A549 (cell line): ENCODE data around the gene NANOS2.

ENCODE experiments used
- CEBPB ChIP-seq, 2 experiments: fragments of >200 bp in 1 of 2; sonication (Bioruptor Twin) in 1 of 2; formaldehyde crosslinking in 1 of 2; IDR thresholded peaks; 2 replicates each; pipeline ENCODE4 v1.6.1; 2012 to 2016
- EP300 ChIP-seq, 2 experiments: fragments of >200 bp; sonication (Bioruptor Twin); formaldehyde crosslinking; IDR thresholded peaks; 2 replicates in 1 of 2; 3 replicates in 1 of 2; pipeline ENCODE4 v1.6.1; 2016 to 2017
- ESRRA ChIP-seq: fragments of 150-350 bp; IDR thresholded peaks from 2 replicates; pipeline ENCODE4 v1.6.1; 2014; ENCODE audit warnings: mild to moderate bottlenecking, low read length, borderline replicate concordance
- HOXB13 ChIP-seq: fragments of 250-450 bp; sonication (Bioruptor Pico); IDR thresholded peaks from 2 replicates; pipeline ENCODE4 v1.5.0; 2020; ENCODE audit warnings: low read depth, mild to moderate bottlenecking, moderate library complexity
- JUN ChIP-seq, 2 experiments: fragments of >200 bp; sonication (Bioruptor Twin); formaldehyde crosslinking; IDR thresholded peaks; 2 replicates in 1 of 2; 3 replicates in 1 of 2; pipeline ENCODE4 v1.6.1; 2016 to 2017
- NR3C1 ChIP-seq: fragments of >200 bp; sonication (Bioruptor Twin); formaldehyde crosslinking; IDR thresholded peaks from 3 replicates; pipeline ENCODE4 v1.6.1; 2017
- POLR2A ChIP-seq: IDR thresholded peaks from 2 replicates; pipeline ENCODE4 v1.6.1; 2012; ENCODE audit warnings: mild to moderate bottlenecking, low read length
- RCOR1 ChIP-seq: fragments of 150-350 bp; IDR thresholded peaks from 2 replicates; pipeline ENCODE4 v1.6.1; 2014; ENCODE audit warnings: antibody characterized with exemption, low read length, low read depth
- RFX5 ChIP-seq: fragments of 450-650 bp; IDR thresholded peaks from 2 replicates; pipeline ENCODE4 v1.7.1; 2014; ENCODE audit warnings: antibody characterized with exemption, mild to moderate bottlenecking, moderate library complexity
- ZC3H11A ChIP-seq: fragments of 450-650 bp; IDR thresholded peaks from 2 replicates; pipeline ENCODE4 v1.6.1; 2014; ENCODE audit warnings: antibody characterized with exemption, mild to moderate bottlenecking
- TF ChIP-seq, protein P1 (sequence below): fragments of >200 bp; sonication (Bioruptor Twin); formaldehyde crosslinking; IDR thresholded peaks from 3 replicates; pipeline ENCODE4 v1.5.1; 2016
- TF ChIP-seq, protein P2 (sequence below): fragments of 200-600 bp; sonication (generic); IDR thresholded peaks from 2 replicates; pipeline ENCODE4 v1.6.1; 2016; ENCODE audit warnings: antibody characterized with exemption, mild to moderate bottlenecking, moderate library complexity
- TF ChIP-seq, protein P3 (sequence below): fragments of 250-450 bp; sonication (Bioruptor Pico); IDR thresholded peaks from 2 replicates; pipeline ENCODE4 v1.5.0; 2021; ENCODE audit warnings: mild to moderate bottlenecking, moderate library complexity, borderline replicate concordance

DNA sequence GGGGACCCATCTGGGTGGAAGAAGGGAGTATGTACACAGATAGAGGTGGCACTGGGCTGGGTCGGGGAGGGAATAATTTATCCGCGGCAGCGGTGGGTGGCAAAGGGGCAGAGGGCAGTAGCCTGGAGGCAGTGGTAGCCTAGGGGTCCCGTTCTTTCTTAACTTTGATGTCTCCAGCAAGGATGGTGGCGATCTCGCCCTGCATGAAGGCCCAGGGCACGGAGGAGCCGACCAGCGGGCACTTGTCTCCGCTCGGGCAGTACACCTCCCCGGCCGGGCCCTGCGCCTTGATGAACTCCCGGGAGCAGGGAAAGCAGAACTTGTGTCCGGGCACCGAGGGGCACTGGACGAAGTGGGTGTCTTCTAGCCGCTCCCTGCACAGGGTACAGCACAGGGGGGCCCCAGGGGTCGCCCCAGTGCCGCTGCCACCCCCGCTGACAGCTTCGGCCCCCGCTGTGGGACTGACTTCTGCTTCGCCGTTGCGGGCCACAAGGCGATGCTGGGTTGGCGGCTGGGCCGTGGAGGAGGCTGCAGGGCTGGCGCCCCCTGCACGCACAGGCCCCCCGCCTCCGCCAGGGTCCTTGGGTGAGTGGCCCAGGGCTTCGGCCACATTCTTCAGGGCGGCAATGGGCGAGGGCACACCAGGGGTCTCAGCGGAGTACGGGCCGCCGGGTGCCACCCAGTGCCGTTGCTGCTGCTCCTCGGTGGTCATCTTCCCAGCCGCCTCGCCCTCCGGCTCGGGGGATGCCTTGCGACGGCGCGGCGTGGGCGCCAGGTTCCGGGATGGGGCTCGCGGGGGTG, 30.5 kb downstream of the NANOS2 start:
- TF ChIP-seq, protein P1, sequence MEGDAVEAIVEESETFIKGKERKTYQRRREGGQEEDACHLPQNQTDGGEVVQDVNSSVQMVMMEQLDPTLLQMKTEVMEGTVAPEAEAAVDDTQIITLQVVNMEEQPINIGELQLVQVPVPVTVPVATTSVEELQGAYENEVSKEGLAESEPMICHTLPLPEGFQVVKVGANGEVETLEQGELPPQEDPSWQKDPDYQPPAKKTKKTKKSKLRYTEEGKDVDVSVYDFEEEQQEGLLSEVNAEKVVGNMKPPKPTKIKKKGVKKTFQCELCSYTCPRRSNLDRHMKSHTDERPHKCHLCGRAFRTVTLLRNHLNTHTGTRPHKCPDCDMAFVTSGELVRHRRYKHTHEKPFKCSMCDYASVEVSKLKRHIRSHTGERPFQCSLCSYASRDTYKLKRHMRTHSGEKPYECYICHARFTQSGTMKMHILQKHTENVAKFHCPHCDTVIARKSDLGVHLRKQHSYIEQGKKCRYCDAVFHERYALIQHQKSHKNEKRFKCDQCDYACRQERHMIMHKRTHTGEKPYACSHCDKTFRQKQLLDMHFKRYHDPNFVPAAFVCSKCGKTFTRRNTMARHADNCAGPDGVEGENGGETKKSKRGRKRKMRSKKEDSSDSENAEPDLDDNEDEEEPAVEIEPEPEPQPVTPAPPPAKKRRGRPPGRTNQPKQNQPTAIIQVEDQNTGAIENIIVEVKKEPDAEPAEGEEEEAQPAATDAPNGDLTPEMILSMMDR: no peak
- TF ChIP-seq, protein P2, sequence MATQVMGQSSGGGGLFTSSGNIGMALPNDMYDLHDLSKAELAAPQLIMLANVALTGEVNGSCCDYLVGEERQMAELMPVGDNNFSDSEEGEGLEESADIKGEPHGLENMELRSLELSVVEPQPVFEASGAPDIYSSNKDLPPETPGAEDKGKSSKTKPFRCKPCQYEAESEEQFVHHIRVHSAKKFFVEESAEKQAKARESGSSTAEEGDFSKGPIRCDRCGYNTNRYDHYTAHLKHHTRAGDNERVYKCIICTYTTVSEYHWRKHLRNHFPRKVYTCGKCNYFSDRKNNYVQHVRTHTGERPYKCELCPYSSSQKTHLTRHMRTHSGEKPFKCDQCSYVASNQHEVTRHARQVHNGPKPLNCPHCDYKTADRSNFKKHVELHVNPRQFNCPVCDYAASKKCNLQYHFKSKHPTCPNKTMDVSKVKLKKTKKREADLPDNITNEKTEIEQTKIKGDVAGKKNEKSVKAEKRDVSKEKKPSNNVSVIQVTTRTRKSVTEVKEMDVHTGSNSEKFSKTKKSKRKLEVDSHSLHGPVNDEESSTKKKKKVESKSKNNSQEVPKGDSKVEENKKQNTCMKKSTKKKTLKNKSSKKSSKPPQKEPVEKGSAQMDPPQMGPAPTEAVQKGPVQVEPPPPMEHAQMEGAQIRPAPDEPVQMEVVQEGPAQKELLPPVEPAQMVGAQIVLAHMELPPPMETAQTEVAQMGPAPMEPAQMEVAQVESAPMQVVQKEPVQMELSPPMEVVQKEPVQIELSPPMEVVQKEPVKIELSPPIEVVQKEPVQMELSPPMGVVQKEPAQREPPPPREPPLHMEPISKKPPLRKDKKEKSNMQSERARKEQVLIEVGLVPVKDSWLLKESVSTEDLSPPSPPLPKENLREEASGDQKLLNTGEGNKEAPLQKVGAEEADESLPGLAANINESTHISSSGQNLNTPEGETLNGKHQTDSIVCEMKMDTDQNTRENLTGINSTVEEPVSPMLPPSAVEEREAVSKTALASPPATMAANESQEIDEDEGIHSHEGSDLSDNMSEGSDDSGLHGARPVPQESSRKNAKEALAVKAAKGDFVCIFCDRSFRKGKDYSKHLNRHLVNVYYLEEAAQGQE: no peak
- TF ChIP-seq CEBPB (IDR thresholded peaks at IDR 0.05) (no peak), POLR2A (no peak), ZC3H11A (no peak), RCOR1 (no peak), ESRRA (no peak), HOXB13 (CRISPR knock-in tag) (no peak), RFX5 (no peak), EP300 (IDR thresholded peaks at IDR 0.05) (no peak), NR3C1 (no peak), JUN (IDR thresholded peaks at IDR 0.05) (no peak)
- TF ChIP-seq, protein P3, sequence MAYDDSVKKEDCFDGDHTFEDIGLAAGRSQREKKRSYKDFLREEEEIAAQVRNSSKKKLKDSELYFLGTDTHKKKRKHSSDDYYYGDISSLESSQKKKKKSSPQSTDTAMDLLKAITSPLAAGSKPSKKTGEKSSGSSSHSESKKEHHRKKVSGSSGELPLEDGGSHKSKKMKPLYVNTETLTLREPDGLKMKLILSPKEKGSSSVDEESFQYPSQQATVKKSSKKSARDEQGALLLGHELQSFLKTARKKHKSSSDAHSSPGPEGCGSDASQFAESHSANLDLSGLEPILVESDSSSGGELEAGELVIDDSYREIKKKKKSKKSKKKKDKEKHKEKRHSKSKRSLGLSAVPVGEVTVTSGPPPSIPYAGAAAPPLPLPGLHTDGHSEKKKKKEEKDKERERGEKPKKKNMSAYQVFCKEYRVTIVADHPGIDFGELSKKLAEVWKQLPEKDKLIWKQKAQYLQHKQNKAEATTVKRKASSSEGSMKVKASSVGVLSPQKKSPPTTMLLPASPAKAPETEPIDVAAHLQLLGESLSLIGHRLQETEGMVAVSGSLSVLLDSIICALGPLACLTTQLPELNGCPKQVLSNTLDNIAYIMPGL (CRISPR knock-in tag): no peak
